Large intestine (tissue), 3 donors: ENCODE results near the gene TSPO2. TPM values are rescaled to one million over a fixed set of nuclear protein-coding genes. Genes with fewer than 3 reads are reported as not detected.

Source experiments
- DNase-seq, 2 donors: peaks; one replicate each; pipeline versions ENCODE4 v3.0.0 to v3.0.0-alpha.2; 2013
- H3K27ac ChIP-seq: one replicate; pipeline ENCODE4 v1.5.1; 2013; ENCODE audit warnings: low read length
- H3K27me3 ChIP-seq: 2 replicates; pipeline ENCODE4 v1.6.1; 2013; ENCODE audit warnings: low read length; ENCODE audit not compliant: control insufficient read depth, insufficient read depth
- H3K36me3 ChIP-seq: 2 replicates; pipeline ENCODE4 v1.6.1; 2013; ENCODE audit warnings: low read length; ENCODE audit not compliant: control insufficient read depth, insufficient read depth
- H3K4me1 ChIP-seq: one replicate; pipeline ENCODE4 v1.6.1; 2013; ENCODE audit warnings: low read length; ENCODE audit not compliant: control insufficient read depth, insufficient read depth
- H3K4me3 ChIP-seq: one replicate; pipeline ENCODE4 v1.5.1; 2013; ENCODE audit warnings: low read length
- H3K9me3 ChIP-seq: one replicate; pipeline ENCODE4 v1.6.1; 2013; ENCODE audit warnings: mild to moderate bottlenecking, low read depth, low read length, moderate library complexity; ENCODE audit not compliant: control insufficient read depth
- WGBS: methylation state at CpG from one replicate; pipeline ENCODE4 v1.1.5; 2013; ENCODE audit warnings: low lambda C conversion rate; ENCODE audit not compliant: insufficient coverage; 5-methylcytosine and 5-hydroxymethylcytosine counted together
- polyA plus RNA-seq: library from polyadenylated mRNA; unstranded; fragments of 120-200 nt; gene quantifications from one replicate; pipeline ENCODE4 v1.2.1, GENCODE V29; 2013

Gene TSPO2
- polyA plus RNA-seq, 1 donor = 2.3 TPM

DNA sequence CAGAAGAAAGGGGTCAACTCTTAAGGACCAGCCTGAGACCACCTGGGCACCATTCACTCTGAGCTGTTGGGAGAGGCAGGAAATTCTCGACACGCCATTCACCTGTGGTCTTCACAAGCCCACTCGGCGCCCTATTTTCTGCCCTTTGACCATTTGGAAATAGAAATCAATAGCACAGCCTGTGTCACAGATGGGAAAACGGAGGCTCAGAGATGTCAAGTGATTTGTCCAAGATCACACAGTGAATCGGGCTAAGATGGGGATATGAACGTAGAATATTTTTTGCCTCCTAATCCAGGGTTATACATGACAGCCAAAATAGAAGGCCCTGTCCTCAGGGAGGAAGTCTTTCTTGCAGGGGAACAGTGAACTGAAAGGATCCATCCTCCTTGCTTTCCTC lies 7.7 kb downstream of the TSPO2 start:
- Histone ChIP-seq H3K27me3 (no peaks in the 10 kb centered on the region), H3K27ac (peak overlapping the region; percentile 92), H3K4me1 (peaks cover 90% of the 10 kb centered on the region), H3K9me3 (no peaks in the 10 kb centered on the region), H3K36me3 (no peaks in the 10 kb centered on the region), H3K4me3 (no peak overlapping the region)
- no peak for DNase-seq
- 33% methylated on average over 1 of the region's 7 CpGs for WGBS

DNA sequence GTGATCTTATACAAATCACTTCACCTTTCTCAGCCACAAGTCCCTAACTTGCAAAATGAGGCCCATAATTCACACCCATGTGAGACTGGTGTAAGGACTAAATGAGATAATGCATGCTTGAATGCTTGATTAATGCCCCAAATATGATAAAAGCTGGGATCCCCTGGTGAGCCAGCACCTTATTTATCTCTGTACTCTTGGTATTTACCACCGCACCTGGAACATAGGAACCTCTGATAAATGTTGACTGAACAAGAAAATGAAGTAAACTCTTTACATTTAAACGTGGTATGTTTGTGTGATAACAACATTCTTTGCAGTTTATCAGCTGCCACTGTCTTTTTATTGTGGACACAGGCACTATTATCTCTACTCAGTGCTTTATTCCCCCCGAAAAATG lies 8.3 kb downstream of the TSPO2 start:
- DNase-seq = no peak
- Histone ChIP-seq H3K9me3 (no peaks in the 10 kb centered on the region), H3K27ac (peak overlapping the region; percentile 92), H3K27me3 (no peaks in the 10 kb centered on the region), H3K36me3 (no peaks in the 10 kb centered on the region), H3K4me1 (peaks cover 90% of the 10 kb centered on the region), H3K4me3 (no peak overlapping the region)
- no CpG with 5 or more reads among the region's 3 CpGs for WGBS

DNA sequence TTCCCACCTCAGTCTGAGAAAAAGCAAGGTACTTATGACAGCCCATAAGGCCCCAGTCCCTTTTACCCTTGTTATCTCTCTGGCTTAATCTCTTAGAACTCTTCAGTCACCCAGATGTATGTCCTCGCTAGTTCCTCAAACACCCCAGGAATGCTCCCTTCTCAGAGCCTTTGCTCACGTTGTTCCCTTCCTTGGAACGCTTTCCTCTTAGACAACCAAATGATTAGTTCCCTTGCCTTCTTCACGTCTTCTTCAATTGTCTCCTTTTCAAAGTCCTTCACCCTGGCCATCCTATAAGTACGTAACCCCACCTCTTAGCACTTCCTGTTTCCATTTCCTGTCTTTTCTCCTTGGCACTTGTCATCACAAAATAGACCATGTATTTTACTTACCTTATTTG lies 9.6 kb downstream of the TSPO2 start:
- Histone ChIP-seq H3K27me3 (no peaks in the 10 kb centered on the region), H3K36me3 (no peaks in the 10 kb centered on the region), H3K4me3 (no peak overlapping the region), H3K27ac (no peak overlapping the region), H3K4me1 (peaks cover 90% of the 10 kb centered on the region), H3K9me3 (no peaks in the 10 kb centered on the region)
- DNase-seq = no peak
- WGBS = 61% methylated on average over 5 of the region's 5 CpGs

DNA sequence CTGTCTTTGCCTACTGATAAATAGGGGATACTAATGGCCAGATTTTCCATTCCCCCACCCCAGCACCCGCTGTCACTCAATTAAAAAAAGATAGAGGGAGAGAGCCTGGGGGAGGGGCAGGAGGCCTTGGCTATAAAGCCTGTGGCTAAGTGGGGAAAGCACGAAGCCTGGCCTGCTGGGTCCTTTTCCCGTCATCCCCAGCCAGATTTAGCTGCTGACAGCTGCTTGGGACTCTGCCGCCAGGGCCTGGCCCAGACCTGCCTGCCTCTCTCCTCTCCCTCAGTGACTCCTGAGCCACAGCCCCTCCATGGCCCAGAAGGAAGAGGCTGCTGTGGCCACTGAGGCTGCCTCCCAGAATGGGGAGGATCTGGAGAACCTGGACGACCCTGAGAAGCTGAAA lies 10.8 kb downstream of the TSPO2 start, which contains the start of gene APOBEC2:
Gene APOBEC2, plus strand, starts transcription at position 162 of the 400 bp plus-strand sequence. Its CDS starts 146 bp downstream, at position 308.
- peaks cover 88% of the 10 kb centered on the region for H3K4me1 ChIP-seq
- no peaks in the 10 kb centered on the region for H3K9me3 ChIP-seq
- DNase-seq = no peak
- H3K27me3 ChIP-seq = no peaks in the 10 kb centered on the region
- no peak within 1 kb of the TSS for H3K4me3 ChIP-seq
- no CpG with 5 or more reads among the region's 5 CpGs for WGBS
- peak within 1 kb of the TSS; percentile 19 for H3K27ac ChIP-seq
- no peaks in the 10 kb centered on the region for H3K36me3 ChIP-seq

DNA sequence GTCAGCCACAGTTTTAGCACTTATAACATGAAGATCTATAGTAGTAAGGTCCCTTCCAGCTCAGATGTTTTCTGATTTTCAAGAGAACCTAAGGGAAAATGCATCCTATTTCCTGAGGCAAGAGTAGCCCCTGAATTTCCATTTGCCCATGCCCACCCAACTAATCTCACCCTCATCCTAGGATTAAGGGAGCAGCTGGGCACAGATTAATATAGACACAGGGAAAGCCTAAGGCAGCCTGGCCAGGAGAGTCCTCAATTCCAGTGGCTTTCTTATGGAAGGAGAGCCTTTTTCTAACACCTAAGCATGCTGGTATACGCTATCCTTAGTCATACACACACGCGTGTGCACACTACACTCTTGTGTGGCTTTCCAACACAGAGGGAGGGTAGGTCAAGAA lies 12.2 kb downstream of the TSPO2 start:
- no CpG with 5 or more reads among the region's 3 CpGs for WGBS
- no peaks in the 10 kb centered on the region for H3K36me3 ChIP-seq

DNA sequence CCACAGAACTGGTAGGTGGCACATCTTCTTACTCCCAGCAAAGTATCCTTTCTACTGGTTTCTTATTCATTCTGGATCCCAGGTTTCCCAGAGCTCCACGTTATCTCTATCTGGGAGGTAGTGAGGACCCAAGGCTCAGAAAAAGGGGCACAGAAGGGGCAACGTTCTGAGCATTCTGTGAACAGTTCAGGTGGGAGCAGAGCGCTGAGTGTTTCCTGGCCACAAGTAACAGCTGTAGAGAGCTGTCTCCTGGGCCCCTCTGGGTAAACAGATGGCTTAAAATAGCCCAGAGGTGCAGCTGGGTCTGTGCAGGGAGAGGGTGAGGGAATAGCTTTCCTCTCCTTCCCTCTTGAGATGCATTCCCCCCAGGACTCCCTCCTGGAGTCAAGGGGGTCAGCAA lies 12.9 kb downstream of the TSPO2 start:
- no peaks in the 10 kb centered on the region for H3K36me3 ChIP-seq
- H3K4me3 ChIP-seq = no peak overlapping the region
- H3K4me1 ChIP-seq = peaks cover 86% of the 10 kb centered on the region
- H3K27ac ChIP-seq = peak overlapping the region; percentile 86
- no peaks in the 10 kb centered on the region for H3K9me3 ChIP-seq
- H3K27me3 ChIP-seq = no peaks in the 10 kb centered on the region
- no peak for DNase-seq
- no CpG with 5 or more reads among the region's 3 CpGs for WGBS

More for the DNA sequence above, 12.2 kb downstream of the TSPO2 start:
- peak overlapping the region; percentile 86 for H3K27ac ChIP-seq
- no peaks in the 10 kb centered on the region for H3K27me3 ChIP-seq
- H3K9me3 ChIP-seq = no peaks in the 10 kb centered on the region
- DNase-seq = no peak
- H3K4me3 ChIP-seq = no peak overlapping the region
- peaks cover 90% of the 10 kb centered on the region for H3K4me1 ChIP-seq

DNA sequence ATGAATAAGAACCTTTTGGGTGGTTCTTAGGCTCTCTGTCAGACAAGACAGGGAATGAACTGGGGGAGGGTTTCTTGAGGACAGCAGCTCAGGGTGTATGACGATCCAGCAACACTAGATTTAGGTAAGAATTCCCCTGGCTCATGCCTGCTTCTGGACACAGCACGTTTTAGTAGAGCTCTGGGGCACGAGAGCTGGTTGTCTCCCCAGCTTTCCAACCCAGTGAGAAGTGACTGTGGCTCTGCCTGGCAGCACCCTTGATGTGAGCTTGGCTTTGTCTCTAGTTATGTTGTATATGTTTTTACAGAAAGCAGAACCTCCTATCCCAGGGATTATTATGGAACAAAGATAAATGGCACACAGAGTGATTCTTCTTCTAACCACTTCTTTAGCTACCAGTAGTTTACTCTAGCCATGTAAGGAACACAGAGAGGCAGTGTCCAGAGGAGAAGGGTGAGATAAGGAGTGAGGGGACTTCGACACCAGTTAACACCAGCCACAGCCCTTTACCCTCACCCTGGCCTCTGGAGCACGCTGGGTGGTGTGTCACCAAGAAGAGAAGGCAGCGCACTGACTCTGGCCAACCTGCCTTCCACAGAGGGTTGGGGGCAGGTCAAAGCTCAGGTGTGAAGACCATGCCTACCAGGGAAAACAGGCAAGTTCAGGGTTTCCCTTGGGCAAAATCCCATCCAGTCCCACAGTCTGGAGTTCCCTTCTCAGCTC lies 14.7 kb downstream of the TSPO2 start:
- H3K36me3 ChIP-seq = peaks cover 4% of the 10 kb centered on the region
- H3K9me3 ChIP-seq = no peaks in the 10 kb centered on the region
- H3K27me3 ChIP-seq = no peaks in the 10 kb centered on the region
- DNase-seq = peak; percentile 84 to 91
- WGBS = no CpG with 5 or more reads among the region's 6 CpGs
- H3K27ac ChIP-seq = peak overlapping the region; percentile 86
- no peak overlapping the region for H3K4me3 ChIP-seq
- peaks cover 85% of the 10 kb centered on the region for H3K4me1 ChIP-seq

DNA sequence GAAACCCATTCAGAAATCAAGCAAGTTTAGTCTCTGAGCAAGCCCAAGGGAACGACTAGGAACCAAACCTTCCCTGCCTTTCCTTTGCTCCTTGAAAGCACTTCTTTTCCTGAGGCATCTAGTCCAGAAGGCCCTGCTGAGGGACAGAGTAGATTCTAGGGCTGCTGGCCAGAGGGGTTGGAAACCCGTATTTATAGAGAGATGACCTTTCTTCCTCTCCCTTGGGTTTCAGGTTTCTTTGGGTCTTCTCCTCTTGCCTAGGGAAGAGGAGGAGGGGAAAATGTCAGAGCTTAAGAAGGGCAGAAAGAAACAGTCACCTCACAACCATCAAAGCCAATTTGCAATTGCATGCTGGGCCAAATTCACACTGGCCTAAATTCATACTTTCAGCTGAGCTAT lies 16.5 kb downstream of the TSPO2 start:
- H3K9me3 ChIP-seq = no peaks in the 10 kb centered on the region
- WGBS = no CpG with 5 or more reads among the region's 2 CpGs
- peaks cover 84% of the 10 kb centered on the region for H3K4me1 ChIP-seq
- DNase-seq = no peak
- H3K27ac ChIP-seq = peak overlapping the region; percentile 86
- peaks cover 4% of the 10 kb centered on the region for H3K36me3 ChIP-seq
- no peaks in the 10 kb centered on the region for H3K27me3 ChIP-seq
- no peak overlapping the region for H3K4me3 ChIP-seq

DNA sequence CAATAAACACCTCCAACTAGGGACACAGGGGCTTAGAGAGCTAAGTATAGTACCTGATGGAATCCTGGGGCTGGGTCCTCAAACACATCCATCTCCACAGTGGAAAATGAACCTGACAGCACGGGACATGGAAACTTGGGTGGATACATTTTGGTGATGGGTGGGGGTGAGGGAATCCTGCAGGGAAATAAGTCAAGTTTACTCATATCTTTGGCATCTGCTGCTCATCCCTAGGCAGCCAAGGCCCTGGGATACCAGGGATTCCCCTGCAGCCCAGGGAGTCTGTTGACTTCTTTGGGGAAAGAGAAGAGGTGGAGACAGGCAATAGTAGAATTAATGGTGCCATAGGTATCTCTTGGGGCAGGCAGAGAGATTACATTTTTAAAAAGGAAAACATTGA lies 17.3 kb downstream of the TSPO2 start:
- Histone ChIP-seq H3K27ac (no peak overlapping the region), H3K4me1 (peaks cover 84% of the 10 kb centered on the region), H3K27me3 (no peaks in the 10 kb centered on the region), H3K4me3 (no peak overlapping the region), H3K9me3 (no peaks in the 10 kb centered on the region), H3K36me3 (peaks cover 4% of the 10 kb centered on the region)
- WGBS = no CpG with 5 or more reads among the region's 1 CpG
- no peak for DNase-seq

DNA sequence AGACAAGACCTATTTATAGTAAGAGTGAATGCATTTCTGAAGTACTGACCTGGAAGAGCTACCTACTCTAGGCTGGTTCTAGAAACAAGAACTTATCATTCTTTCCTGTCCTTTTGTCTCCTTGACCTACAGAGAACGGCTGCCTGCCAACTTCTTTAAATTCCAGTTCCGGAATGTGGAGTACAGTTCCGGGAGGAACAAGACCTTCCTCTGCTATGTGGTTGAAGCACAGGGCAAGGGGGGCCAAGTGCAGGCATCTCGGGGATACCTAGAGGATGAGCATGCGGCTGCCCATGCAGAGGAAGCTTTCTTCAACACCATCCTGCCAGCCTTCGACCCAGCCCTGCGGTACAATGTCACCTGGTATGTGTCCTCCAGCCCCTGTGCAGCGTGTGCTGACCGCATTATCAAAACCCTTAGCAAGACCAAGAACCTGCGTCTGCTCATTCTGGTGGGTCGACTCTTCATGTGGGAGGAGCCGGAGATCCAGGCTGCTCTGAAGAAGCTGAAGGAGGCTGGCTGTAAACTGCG lies 19.0 kb downstream of the TSPO2 start:
- H3K4me1 ChIP-seq = peaks cover 81% of the 10 kb centered on the region
- no peaks in the 10 kb centered on the region for H3K9me3 ChIP-seq
- no peak overlapping the region for H3K4me3 ChIP-seq
- no CpG with 5 or more reads among the region's 13 CpGs for WGBS
- H3K36me3 ChIP-seq = peaks cover 4% of the 10 kb centered on the region
- DNase-seq = no peak
- no peak overlapping the region for H3K27ac ChIP-seq
- no peaks in the 10 kb centered on the region for H3K27me3 ChIP-seq

DNA sequence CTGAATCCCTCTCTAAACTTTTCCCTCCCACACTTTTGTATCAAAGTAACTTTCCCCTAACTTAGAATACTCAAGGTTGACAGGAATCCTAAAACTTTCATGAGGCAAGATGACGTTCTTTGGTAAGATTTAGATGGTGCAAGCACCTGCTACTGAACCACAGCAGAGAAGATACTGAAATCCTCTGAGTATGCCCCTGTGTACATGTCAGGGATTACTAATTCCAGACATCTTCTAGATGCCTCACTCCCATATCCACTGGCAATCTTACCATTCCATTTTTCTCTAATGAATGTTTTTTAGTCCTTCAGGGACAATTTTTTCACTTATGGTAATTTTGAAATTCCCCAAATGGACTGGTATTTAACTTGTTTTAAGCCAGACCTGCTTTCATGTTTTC lies 19.8 kb downstream of the TSPO2 start:
- Histone ChIP-seq H3K27me3 (no peaks in the 10 kb centered on the region), H3K4me1 (peaks cover 77% of the 10 kb centered on the region), H3K9me3 (no peaks in the 10 kb centered on the region), H3K36me3 (peaks cover 6% of the 10 kb centered on the region), H3K27ac (peak overlapping the region; percentile 75), H3K4me3 (no peak overlapping the region)
- no CpG with 5 or more reads among the region's 1 CpG for WGBS
- DNase-seq = no peak
